ENCODE measurements around the gene MYH10.

Gene MYH10

DNA sequence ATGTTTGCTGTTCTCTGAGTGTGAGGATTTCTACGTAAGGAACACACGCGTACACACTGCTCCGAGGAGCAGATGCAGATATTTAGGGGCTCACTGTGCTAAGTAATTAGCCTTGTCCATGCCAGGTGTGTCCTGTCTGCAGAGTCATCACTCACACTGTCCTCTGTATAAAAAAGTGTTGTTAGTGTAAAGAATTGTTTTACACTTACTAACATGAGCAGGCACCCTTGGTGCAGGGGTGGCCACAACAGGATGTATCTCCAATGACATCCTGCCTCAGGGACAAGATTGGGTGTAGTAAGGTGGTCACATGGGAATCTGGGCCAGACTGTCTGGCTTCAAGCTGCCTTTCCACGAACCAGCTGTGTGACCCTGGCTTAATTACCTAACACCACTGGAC, 130.9 kb downstream of the MYH10 start:
- TF ChIP-seq, protein P1, sequence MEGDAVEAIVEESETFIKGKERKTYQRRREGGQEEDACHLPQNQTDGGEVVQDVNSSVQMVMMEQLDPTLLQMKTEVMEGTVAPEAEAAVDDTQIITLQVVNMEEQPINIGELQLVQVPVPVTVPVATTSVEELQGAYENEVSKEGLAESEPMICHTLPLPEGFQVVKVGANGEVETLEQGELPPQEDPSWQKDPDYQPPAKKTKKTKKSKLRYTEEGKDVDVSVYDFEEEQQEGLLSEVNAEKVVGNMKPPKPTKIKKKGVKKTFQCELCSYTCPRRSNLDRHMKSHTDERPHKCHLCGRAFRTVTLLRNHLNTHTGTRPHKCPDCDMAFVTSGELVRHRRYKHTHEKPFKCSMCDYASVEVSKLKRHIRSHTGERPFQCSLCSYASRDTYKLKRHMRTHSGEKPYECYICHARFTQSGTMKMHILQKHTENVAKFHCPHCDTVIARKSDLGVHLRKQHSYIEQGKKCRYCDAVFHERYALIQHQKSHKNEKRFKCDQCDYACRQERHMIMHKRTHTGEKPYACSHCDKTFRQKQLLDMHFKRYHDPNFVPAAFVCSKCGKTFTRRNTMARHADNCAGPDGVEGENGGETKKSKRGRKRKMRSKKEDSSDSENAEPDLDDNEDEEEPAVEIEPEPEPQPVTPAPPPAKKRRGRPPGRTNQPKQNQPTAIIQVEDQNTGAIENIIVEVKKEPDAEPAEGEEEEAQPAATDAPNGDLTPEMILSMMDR (IDR thresholded peaks at IDR 0.05), result no peak

DNA sequence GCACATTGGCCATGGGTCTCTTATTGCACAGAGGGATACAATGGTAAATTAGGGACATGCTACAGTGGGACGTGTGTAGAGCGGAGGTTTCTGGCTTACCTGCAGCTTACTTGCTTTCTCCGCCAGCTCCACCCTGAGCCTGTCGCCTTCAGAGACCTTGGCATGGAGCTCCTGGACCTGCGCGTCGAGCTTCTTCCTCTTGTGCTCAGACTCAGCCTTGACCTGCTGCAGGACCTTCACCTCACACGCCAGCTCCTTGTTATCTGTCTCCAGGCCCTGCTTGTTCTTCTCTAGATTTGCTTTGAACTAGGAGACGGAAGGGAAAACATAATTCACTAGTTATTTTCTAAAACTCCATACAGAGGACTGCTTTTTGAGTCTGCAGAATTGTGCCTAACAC, 131.4 kb downstream of the MYH10 start:
- TF ChIP-seq, protein P1 (IDR thresholded peaks at IDR 0.05), result no peak

DNA sequence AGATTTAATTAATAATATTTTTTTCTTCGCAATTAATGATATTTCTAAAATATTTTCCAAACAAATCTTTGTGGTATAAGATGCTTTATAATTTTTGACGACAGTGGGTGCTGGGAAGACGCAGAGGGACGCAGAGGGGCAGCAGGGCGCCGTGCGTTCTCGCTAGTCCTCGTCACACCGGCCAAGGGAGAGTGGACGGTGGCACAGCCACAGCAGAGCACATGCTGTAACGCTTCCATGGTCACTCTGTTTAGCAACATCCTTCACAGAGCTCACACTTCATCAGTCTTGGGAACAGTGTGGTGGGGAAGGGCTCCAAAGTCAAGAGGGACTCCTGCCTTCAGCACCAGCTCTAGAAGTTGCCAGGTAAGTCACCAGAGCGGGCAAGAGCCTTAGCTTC, 134.4 kb downstream of the MYH10 start:
- TF ChIP-seq, protein P1 (IDR thresholded peaks at IDR 0.05), result no peak

DNA sequence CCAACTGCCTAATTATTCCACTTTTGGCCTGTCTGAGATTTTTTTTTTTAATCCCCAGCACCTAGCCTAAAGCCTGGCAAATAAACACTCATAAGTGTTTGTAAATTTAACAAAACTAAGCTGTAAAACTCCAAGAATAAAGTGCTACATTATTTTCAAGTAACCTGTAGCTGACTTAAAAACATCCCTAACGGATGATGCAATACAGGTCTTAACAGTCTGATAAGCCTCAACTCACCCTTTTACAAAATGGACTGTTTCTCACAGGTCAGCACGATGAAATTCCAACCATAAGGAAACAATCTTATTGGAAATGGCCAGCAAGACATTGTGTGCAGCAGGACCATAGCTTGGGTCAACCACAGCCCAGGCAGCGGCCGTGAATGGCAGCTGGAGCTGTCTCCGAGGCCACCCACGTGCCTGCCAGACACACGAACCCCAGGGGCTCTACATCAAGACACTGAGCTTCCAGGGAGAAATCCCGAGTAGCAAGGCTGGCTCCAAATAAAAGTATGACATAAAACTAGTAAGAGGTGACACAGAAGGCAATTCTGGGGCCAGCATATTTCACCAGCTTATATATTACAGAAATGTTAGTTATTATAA, 135.9 kb downstream of the MYH10 start:
- TF ChIP-seq, protein P1 (IDR thresholded peaks at IDR 0.05), result no peak

DNA sequence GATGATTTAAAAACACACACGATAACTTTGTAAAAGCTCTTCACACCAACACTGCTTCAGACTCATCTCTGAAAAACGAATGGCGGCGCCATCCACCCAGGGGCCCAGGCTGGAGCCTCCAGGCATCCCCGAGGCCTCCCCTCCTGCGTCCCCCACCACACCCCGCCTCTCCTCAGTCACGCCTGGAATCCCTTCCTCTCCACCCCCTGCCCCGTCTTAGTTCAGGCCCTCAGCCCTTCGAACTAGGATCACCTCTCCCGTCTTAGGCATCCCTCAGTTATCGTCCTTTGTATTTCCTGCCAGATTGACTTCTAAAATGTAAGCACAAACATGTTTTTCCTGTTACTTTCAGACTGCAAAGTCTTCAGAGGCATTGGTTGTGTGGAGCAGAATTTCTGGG, 136.5 kb downstream of the MYH10 start:
- TF ChIP-seq, protein P1 (IDR thresholded peaks at IDR 0.05), result no peak

DNA sequence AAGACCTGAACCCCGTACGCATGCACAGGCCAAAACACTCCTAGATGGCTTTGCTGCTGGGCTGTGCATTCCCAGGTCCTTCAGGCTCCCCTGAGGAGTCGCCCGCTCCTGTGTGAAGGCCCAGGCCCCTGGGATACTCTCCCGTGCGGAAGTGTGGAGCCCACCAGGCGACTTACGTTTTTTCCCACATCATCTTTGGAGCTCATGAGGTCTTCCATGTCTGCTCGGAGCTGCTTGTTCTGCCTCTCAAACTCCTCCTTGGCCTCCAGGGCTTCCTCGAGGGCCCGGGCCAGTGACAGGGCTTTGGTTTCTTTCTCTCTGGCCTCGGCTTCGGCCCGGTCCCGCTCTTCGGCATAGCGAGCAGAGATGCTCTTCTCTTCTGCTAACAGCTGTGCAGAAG, 138.4 kb downstream of the MYH10 start:
- TF ChIP-seq, protein P1 (IDR thresholded peaks at IDR 0.05), result no peak

DNA sequence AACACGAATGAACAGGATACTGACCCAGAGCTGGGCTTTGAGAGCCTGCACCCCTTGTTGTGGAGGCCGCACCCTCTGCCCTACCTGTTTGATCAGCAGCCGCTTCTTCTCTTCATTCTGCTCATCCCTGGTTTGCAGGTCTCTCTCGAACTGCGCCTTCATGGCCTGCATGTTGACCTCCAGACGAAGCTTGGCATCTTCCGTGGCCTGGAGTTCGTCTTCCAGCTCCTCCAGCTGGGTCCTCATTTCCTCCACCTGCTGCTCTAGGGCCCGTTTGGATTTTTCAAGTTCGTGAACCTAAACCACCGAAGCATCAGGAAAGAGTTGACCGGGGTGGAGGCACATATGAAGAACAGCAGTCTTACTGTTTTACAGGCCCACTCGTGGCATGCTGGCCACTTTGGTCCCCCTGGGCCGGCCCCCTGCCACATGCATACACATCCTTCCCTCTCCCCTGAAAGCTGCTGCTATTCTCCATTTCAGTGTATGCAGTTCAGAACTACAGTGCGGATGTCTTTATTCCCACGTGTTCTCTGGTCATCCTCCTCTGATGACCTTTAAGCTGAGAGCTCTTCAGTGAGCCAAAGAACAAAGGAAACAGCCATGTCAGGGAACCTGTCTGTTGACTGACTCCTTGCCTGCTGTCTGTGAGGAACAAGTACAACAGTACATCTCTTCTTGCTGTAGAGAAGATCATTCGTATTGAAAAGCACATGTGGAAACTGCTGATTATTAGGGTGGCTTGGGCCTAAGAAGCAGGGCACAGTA, 140.1 kb downstream of the MYH10 start:
- TF ChIP-seq, protein P1 (IDR thresholded peaks at IDR 0.05), result no peak

Data from LNCAP (cell line).